CD4-positive, CD25-positive, alpha-beta regulatory T cell (primary cell): Measurements from ENCODE around the gene ZSCAN1. TPM values are rescaled to one million over a fixed set of nuclear protein-coding genes. Genes with fewer than 3 reads are reported as not detected.

ENCODE experiments used
- ATAC-seq, 2 donors: fragments of 150-1000 bp; cut with Tn5 transposase; one replicate each; pipeline ENCODE4 v1.10.0; 2021; ENCODE audit warnings: low read depth in 2 of 2, moderate number of reproducible peaks in 2 of 2, moderate library complexity in 1 of 2
- DNase-seq, 3 donors: peaks; one replicate each; pipeline versions ENCODE4 v3.0.0 to v3.0.0-alpha.2; 2012 to 2022; ENCODE audit warnings: mixed read lengths in 1 of 3
- H3K27ac ChIP-seq: one replicate; pipeline ENCODE4 v1.7.0; 2013; ENCODE audit warnings: mild to moderate bottlenecking, low read length; ENCODE audit not compliant: insufficient read depth, poor library complexity, severe bottlenecking
- H3K27me3 ChIP-seq: one replicate; pipeline ENCODE4 v1.7.0; 2013; ENCODE audit warnings: low read length; ENCODE audit not compliant: control insufficient read depth, insufficient read depth
- H3K36me3 ChIP-seq: one replicate; pipeline ENCODE4 v1.7.0; 2013; ENCODE audit warnings: mild to moderate bottlenecking, low read length, moderate library complexity; ENCODE audit not compliant: control insufficient read depth, insufficient read depth
- H3K4me1 ChIP-seq: 2 replicates; pipeline ENCODE4 v1.7.0; 2013; ENCODE audit warnings: mild to moderate bottlenecking, low read length; ENCODE audit not compliant: insufficient read depth, control insufficient read depth, poor library complexity, severe bottlenecking
- H3K4me3 ChIP-seq: one replicate; pipeline ENCODE4 v1.7.0; 2013; ENCODE audit warnings: low read depth, mild to moderate bottlenecking, low read length, moderate library complexity
- H3K9me3 ChIP-seq, 2 experiments: 1 replicate in 1 of 2; 2 replicates in 1 of 2; pipeline ENCODE4 v1.7.0; 2013; ENCODE audit warnings: low read length in 2 of 2, mild to moderate bottlenecking in 1 of 2, moderate library complexity in 1 of 2; ENCODE audit not compliant: control insufficient read depth in 2 of 2
- H3K27ac Mint-ChIP-seq, 3 donors: one replicate each; pipeline ENCODE4 v1.8.0; 2020 to 2022; ENCODE audit warnings: mild to moderate bottlenecking in 3 of 3, mixed read lengths in 3 of 3, moderate library complexity in 2 of 3
- H3K27me3 Mint-ChIP-seq: one replicate; pipeline ENCODE4 v1.8.0; 2022; ENCODE audit warnings: mild to moderate bottlenecking, mixed read lengths
- H3K36me3 Mint-ChIP-seq: one replicate; pipeline ENCODE4 v1.8.0; 2020; ENCODE audit warnings: mixed read lengths
- H3K4me1 Mint-ChIP-seq, 4 donors: one replicate each; pipeline ENCODE4 v1.8.0; 2020 to 2022; ENCODE audit warnings: mixed read lengths in 4 of 4, mild to moderate bottlenecking in 1 of 4
- H3K4me3 Mint-ChIP-seq, 4 donors: one replicate each; pipeline ENCODE4 v1.8.0; 2020 to 2022; ENCODE audit warnings: mild to moderate bottlenecking in 4 of 4, mixed read lengths in 4 of 4, moderate library complexity in 3 of 4
- H3K9me3 Mint-ChIP-seq, 7 donors: one replicate each; pipeline ENCODE4 v1.8.0; 2020 to 2022; ENCODE audit warnings: mixed read lengths in 7 of 7, mild to moderate bottlenecking in 3 of 7, moderate library complexity in 2 of 7
- polyA plus RNA-seq, 4 donors: library from polyadenylated mRNA; unstranded; fragments of 300-500 nt; fragmentation: Illumina TruSeq; gene quantifications; one replicate each; pipeline ENCODE4 v1.2.3, GENCODE V29; 2021
- total RNA-seq: library from RNA; stranded (reverse); gene quantifications from one replicate; pipeline ENCODE4 v1.2.3, GENCODE V29; 2022

The ZSCAN1 gene
- total and polyA plus RNA-seq, 5 donors from 2014 or later, result not detected

GRCh38 chr19:58059671-58060078, 25.9 kb downstream of the ZSCAN1 start:
- H3K4me1 Mint-ChIP-seq, result peaks cover 0 to 19% (median 2%) of the 10 kb centered on the region in 4 donors
- Histone ChIP-seq H3K36me3 (peaks cover 2% of the 10 kb centered on the region), H3K27me3 (no peaks in the 10 kb centered on the region), H3K9me3 (peaks cover 10 to 63% of the 10 kb centered on the region in 2 experiments), H3K4me1 (peaks cover 4% of the 10 kb centered on the region), H3K27ac (no peak overlapping the region), H3K4me3 (no peak overlapping the region)
- DNase-seq (peak in 1 of 3 donors; percentile 0), ATAC-seq (no peak)
- H3K9me3 Mint-ChIP-seq, result peaks cover 0 to 56% (median 22%) of the 10 kb centered on the region in 7 donors
- H3K27me3 Mint-ChIP-seq, result peaks cover 4% of the 10 kb centered on the region
- peak overlapping the region in 1 of 3 donors; percentile 56 for H3K27ac Mint-ChIP-seq
- H3K36me3 Mint-ChIP-seq, result peaks cover 13% of the 10 kb centered on the region
- H3K4me3 Mint-ChIP-seq, result peak overlapping the region in 2 of 4 donors; percentile 84 to 91

GRCh38 chr19:58060231-58060630, 26.4 kb downstream of the ZSCAN1 start:
- H3K27me3 ChIP-seq, result no peaks in the 10 kb centered on the region
- H3K4me3 ChIP-seq, result no peak overlapping the region
- no peak for ATAC-seq
- no peak for DNase-seq
- H3K4me3 Mint-ChIP-seq, result peak overlapping the region in 2 of 4 donors; percentile 50 to 91
- peaks cover 0 to 57% (median 22%) of the 10 kb centered on the region in 7 donors for H3K9me3 Mint-ChIP-seq
- H3K27ac Mint-ChIP-seq, result peak overlapping the region in 2 of 3 donors; percentile 56 to 67
- H3K27ac ChIP-seq, result no peak overlapping the region
- H3K4me1 ChIP-seq, result peaks cover 4% of the 10 kb centered on the region
- peaks cover 2% of the 10 kb centered on the region for H3K36me3 ChIP-seq
- H3K27me3 Mint-ChIP-seq, result peaks cover 4% of the 10 kb centered on the region
- H3K9me3 ChIP-seq, result peaks cover 10 to 66% of the 10 kb centered on the region in 2 experiments
- peaks cover 17% of the 10 kb centered on the region for H3K36me3 Mint-ChIP-seq
- peaks cover 0 to 17% (median 2%) of the 10 kb centered on the region in 4 donors for H3K4me1 Mint-ChIP-seq

- ATAC-seq, result no peak
- DNase-seq, result no peak
- H3K27ac Mint-ChIP-seq, result peak overlapping the region in 1 of 3 donors; percentile 5
- H3K27me3 Mint-ChIP-seq, result peaks cover 4% of the 10 kb centered on the region
- peaks cover 25% of the 10 kb centered on the region for H3K36me3 Mint-ChIP-seq
- H3K4me1 Mint-ChIP-seq, result peaks cover 0 to 8% (median 0%) of the 10 kb centered on the region in 4 donors
- Histone ChIP-seq H3K27me3 (no peaks in the 10 kb centered on the region), H3K36me3 (peaks cover 2% of the 10 kb centered on the region), H3K27ac (no peak overlapping the region), H3K9me3 (peaks cover 38 to 77% of the 10 kb centered on the region in 2 experiments), H3K4me1 (peaks cover 4% of the 10 kb centered on the region), H3K4me3 (no peak overlapping the region)
- H3K4me3 Mint-ChIP-seq, result no peak overlapping the region
- peaks cover 0 to 69% (median 38%) of the 10 kb centered on the region in 7 donors for H3K9me3 Mint-ChIP-seq
These were observed 29.9 kb downstream of the ZSCAN1 start for GRCh38 chr19:58063712-58064111.

GRCh38 chr19:58067240-58067912, 33.6 kb downstream of the ZSCAN1 start:
- Mint-ChIP-seq H3K4me1 (no peaks in the 10 kb centered on the region), H3K36me3 (peaks cover 27% of the 10 kb centered on the region), H3K4me3 (no peak overlapping the region), H3K9me3 (peaks cover 0 to 79% (median 39%) of the 10 kb centered on the region in 7 donors), H3K27ac (no peak overlapping the region), H3K27me3 (no peaks in the 10 kb centered on the region)
- Histone ChIP-seq H3K9me3 (peaks cover 50 to 98% of the 10 kb centered on the region in 2 experiments), H3K4me1 (no peaks in the 10 kb centered on the region), H3K4me3 (no peak overlapping the region), H3K27ac (no peak overlapping the region), H3K36me3 (peaks cover 2% of the 10 kb centered on the region), H3K27me3 (no peaks in the 10 kb centered on the region)
- DNase-seq, result no peak
- no peak for ATAC-seq

GRCh38 chr19:58079792-58080191, 46.0 kb downstream of the ZSCAN1 start:
- H3K4me3 ChIP-seq, result no peak overlapping the region

GRCh38 chr19:58083021-58083420, 49.2 kb downstream of the ZSCAN1 start:
- H3K36me3 ChIP-seq, result no peaks in the 10 kb centered on the region
- no peaks in the 10 kb centered on the region for H3K27me3 ChIP-seq
- Mint-ChIP-seq H3K27ac (no peak overlapping the region), H3K4me1 (no peaks in the 10 kb centered on the region), H3K36me3 (peaks cover 4% of the 10 kb centered on the region), H3K4me3 (no peak overlapping the region), H3K27me3 (no peaks in the 10 kb centered on the region), H3K9me3 (peaks cover 0 to 48% (median 11%) of the 10 kb centered on the region in 7 donors)
- no peaks in the 10 kb centered on the region for H3K4me1 ChIP-seq
- ATAC-seq (no peak), DNase-seq (peak in 1 of 3 donors; percentile 2)
- H3K4me3 ChIP-seq, result no peak overlapping the region
- H3K9me3 ChIP-seq, result peaks cover 25 to 89% of the 10 kb centered on the region in 2 experiments
- H3K27ac ChIP-seq, result no peak overlapping the region

More at GRCh38 chr19:58079792-58080191, 46.0 kb downstream of the ZSCAN1 start:
- H3K27ac Mint-ChIP-seq, result no peak overlapping the region
- H3K9me3 Mint-ChIP-seq, result peaks cover 1 to 64% (median 18%) of the 10 kb centered on the region in 7 donors
- DNase-seq, result no peak
- Histone ChIP-seq H3K9me3 (peaks cover 31 to 79% of the 10 kb centered on the region in 2 experiments), H3K27ac (no peak overlapping the region), H3K36me3 (no peaks in the 10 kb centered on the region), H3K27me3 (no peaks in the 10 kb centered on the region), H3K4me1 (no peaks in the 10 kb centered on the region)
- no peaks in the 10 kb centered on the region for H3K4me1 Mint-ChIP-seq
- ATAC-seq, result no peak
- peaks cover 7% of the 10 kb centered on the region for H3K36me3 Mint-ChIP-seq
- H3K4me3 Mint-ChIP-seq, result no peak overlapping the region
- H3K27me3 Mint-ChIP-seq, result no peaks in the 10 kb centered on the region

- no peak overlapping the region for H3K4me3 ChIP-seq
- Mint-ChIP-seq H3K4me1 (no peaks in the 10 kb centered on the region), H3K27ac (no peak overlapping the region), H3K27me3 (no peaks in the 10 kb centered on the region), H3K36me3 (peaks cover 4% of the 10 kb centered on the region), H3K9me3 (peaks cover 0 to 47% (median 11%) of the 10 kb centered on the region in 7 donors), H3K4me3 (no peak overlapping the region)
- no peaks in the 10 kb centered on the region for H3K36me3 ChIP-seq
- H3K27me3 ChIP-seq, result no peaks in the 10 kb centered on the region
- no peak overlapping the region for H3K27ac ChIP-seq
- DNase-seq (no peak), ATAC-seq (no peak)
- H3K4me1 ChIP-seq, result no peaks in the 10 kb centered on the region
- H3K9me3 ChIP-seq, result peaks cover 25 to 83% of the 10 kb centered on the region in 2 experiments
These were observed 50.9 kb downstream of the ZSCAN1 start for GRCh38 chr19:58084596-58085347.
